HG03432 (cell line): Measurements from ENCODE around the gene PIRT.
"Not testable (repeated sequence)": the region's sequence is repeated elsewhere in the genome, so short reads cannot be mapped to it uniquely, and the experiment has no call there.

Experiments
- ATAC-seq: cut with Tn5 transposase; IDR thresholded peaks from one replicate; pipeline ENCODE4 v1.9.1; 2021; ENCODE audit warnings: mild to moderate bottlenecking, moderate library complexity; ENCODE audit not compliant: unreplicated experiment

Gene PIRT

GRCh38 chr17:10837921-10838320, at the start of gene PIRT:
Gene PIRT (minus strand): TSS chr17:10838087. CDS start chr17:10825645, 12,442 bp downstream.
- no peak for ATAC-seq

- no peak for ATAC-seq
Observed at GRCh38 chr17:10881959-10882358, 44.1 kb upstream of the PIRT start.

GRCh38 chr17:10879190-10879836, 41.4 kb upstream of the PIRT start:
- ATAC-seq = no peak

GRCh38 chr17:10875984-10876555, 38.2 kb upstream of the PIRT start:
- no peak for ATAC-seq

- ATAC-seq = no peak
Observed at GRCh38 chr17:10875430-10875851, 37.6 kb upstream of the PIRT start.

GRCh38 chr17:10871914-10872313, 34.0 kb upstream of the PIRT start:
- ATAC-seq = no peak

GRCh38 chr17:10870336-10871050, 32.6 kb upstream of the PIRT start:
- ATAC-seq = no peak

GRCh38 chr17:10868744-10869143, 30.9 kb upstream of the PIRT start:
- ATAC-seq = not testable (repeated sequence)

GRCh38 chr17:10859051-10859450, 21.2 kb upstream of the PIRT start:
- ATAC-seq = no peak

- ATAC-seq = no peak
Observed at GRCh38 chr17:10857976-10858375, 20.1 kb upstream of the PIRT start.

- ATAC-seq = not testable (repeated sequence)
Observed at GRCh38 chr17:10846636-10847035, 8.7 kb upstream of the PIRT start.

- ATAC-seq = no peak
Observed at GRCh38 chr17:10845388-10845751, 7.5 kb upstream of the PIRT start.

GRCh38 chr17:10844621-10845387, 6.9 kb upstream of the PIRT start:
- ATAC-seq = peak; percentile 89

- ATAC-seq = no peak
Observed at GRCh38 chr17:10843811-10844210, 5.9 kb upstream of the PIRT start.

GRCh38 chr17:10842658-10843057, 4.8 kb upstream of the PIRT start:
- ATAC-seq = no peak

- no peak for ATAC-seq
Observed at GRCh38 chr17:10838682-10839081, 795 bp upstream of the PIRT start.

GRCh38 chr17:10836966-10837590, 809 bp downstream of the PIRT start:
- ATAC-seq = no peak

GRCh38 chr17:10836145-10836544, 1.7 kb downstream of the PIRT start:
- ATAC-seq = no peak

GRCh38 chr17:10831696-10832095, 6.2 kb downstream of the PIRT start:
- no peak for ATAC-seq

- no peak for ATAC-seq
Observed at GRCh38 chr17:10827898-10828552, 9.9 kb downstream of the PIRT start.

GRCh38 chr17:10824874-10825273, 13.0 kb downstream of the PIRT start:
- no peak for ATAC-seq
